H1 (cell line): ENCODE data around the gene C1orf174. TPM values are rescaled to one million over a fixed set of nuclear protein-coding genes. Genes with fewer than 3 reads are reported as not detected.

ENCODE experiments used
- CTCF ChIA-PET: fragments of 300-600 bp; sonication (Branson Sonifier 250); formaldehyde crosslinking; loops from one replicate; lab custom pipeline; 2021; ENCODE audit not compliant: partially characterized antibody; lab: Charles Lee
- POLR2A ChIA-PET: fragments of 300-600 bp; sonication (Branson Sonifier 250); formaldehyde crosslinking; loops from one replicate; lab custom pipeline; 2021; ENCODE audit warnings: inconsistent platforms; ENCODE audit not compliant: partially characterized antibody; lab: Charles Lee
- DNase-seq, 2 experiments: peaks; one replicate each; pipeline versions ENCODE4 v3.0.0 to v3.0.0-alpha.2; 2010 to 2022; ENCODE audit warnings: low spot score in 2 of 2, low read depth in 1 of 2, mixed read lengths in 1 of 2
- FAIRE-seq: peaks from 2 replicates; lab custom pipeline; 2011; peaks lifted over from hg19 to GRCh38; lab: Jason Lieb, UNC
- H2AFZ ChIP-seq: 2 replicates; pipeline ENCODE4 v1.8.1; 2012; ENCODE audit warnings: low read length, inconsistent platforms
- H2AK5ac ChIP-seq: 2 replicates; pipeline ENCODE4 v1.6.1; 2013; ENCODE audit warnings: low read depth, low read length
- H2BK120ac ChIP-seq: replicated peaks from 2 replicates; pipeline ENCODE3; 2013; ENCODE audit warnings: low read depth, low read length, inconsistent platforms
- H2BK12ac ChIP-seq: 2 replicates; pipeline ENCODE4 v1.6.1; 2013; ENCODE audit warnings: low read depth, low read length
- H2BK15ac ChIP-seq: 2 replicates; pipeline ENCODE4 v1.6.1; 2013; ENCODE audit warnings: low read length
- H2BK20ac ChIP-seq: 2 replicates; pipeline ENCODE4 v1.6.1; 2013; ENCODE audit warnings: low read length
- H2BK5ac ChIP-seq: 2 replicates; pipeline ENCODE4 v1.6.1; 2013; ENCODE audit warnings: low read depth, low read length
- H3K14ac ChIP-seq: 2 replicates; pipeline ENCODE4 v1.6.1; 2013; ENCODE audit warnings: inconsistent platforms; ENCODE audit not compliant: insufficient read length
- H3K18ac ChIP-seq: 2 replicates; pipeline ENCODE4 v1.6.1; 2013; ENCODE audit warnings: low read length; ENCODE audit errors: extremely low read depth
- H3K23ac ChIP-seq: 2 replicates; pipeline ENCODE4 v1.6.1; 2013; ENCODE audit warnings: inconsistent platforms; ENCODE audit not compliant: insufficient read length
- H3K23me2 ChIP-seq: 2 replicates; pipeline ENCODE4 v1.6.1; 2013; ENCODE audit warnings: low read depth, low read length
- H3K27ac ChIP-seq: 2 replicates; pipeline ENCODE4 v1.6.1; 2011; ENCODE audit warnings: low read depth, low read length, inconsistent platforms
- H3K27me3 ChIP-seq, 4 experiments: replicated peaks in 1 of 4; 1 replicate in 1 of 4; 2 replicates in 3 of 4; pipeline versions ENCODE4 v1.6.1 to v1.8.1; 2011 to 2013; ENCODE audit warnings: low read length in 3 of 4, mild to moderate bottlenecking in 3 of 4, inconsistent platforms in 2 of 4, mixed read lengths in 2 of 4, moderate library complexity in 1 of 4; ENCODE audit not compliant: control insufficient read depth in 3 of 4, insufficient read depth in 3 of 4; ENCODE audit errors: extremely low read depth in 1 of 4
- H3K36me3 ChIP-seq, 4 experiments: 2 replicates each; pipeline versions ENCODE4 v1.6.1 to v1.8.1; 2011 to 2013; ENCODE audit warnings: mild to moderate bottlenecking in 4 of 4, low read length in 3 of 4, moderate library complexity in 2 of 4, control low read depth in 1 of 4, inconsistent platforms in 1 of 4; ENCODE audit not compliant: insufficient read depth in 4 of 4, control insufficient read depth in 2 of 4
- H3K4ac ChIP-seq: replicated peaks from 2 replicates; pipeline ENCODE3; 2013; ENCODE audit warnings: low read length, low read depth, mixed read lengths, inconsistent platforms; ENCODE audit not compliant: insufficient read length
- H3K4me1 ChIP-seq, 4 experiments: replicated peaks in 1 of 4; 1 replicate in 1 of 4; 2 replicates in 3 of 4; pipeline versions ENCODE4 v1.6.1 to v1.8.1; 2011 to 2013; ENCODE audit warnings: low read length in 3 of 4, inconsistent platforms in 2 of 4, mixed read lengths in 1 of 4; ENCODE audit not compliant: insufficient read depth in 4 of 4, control insufficient read depth in 3 of 4
- H3K4me2 ChIP-seq, 2 experiments: 2 replicates each; pipeline versions ENCODE4 v1.6.1 to v1.8.1; 2011 to 2013; ENCODE audit warnings: low read depth in 2 of 2, low read length in 2 of 2, control low read depth in 1 of 2, inconsistent platforms in 1 of 2, mild to moderate bottlenecking in 1 of 2; ENCODE audit not compliant: insufficient read depth in 1 of 2
- H3K4me3 ChIP-seq, 4 experiments: fragments of 200-600, 300-600 bp in 1 of 4; sonication (generic), shearing (Covaris generic), sonication (Bioruptor Twin) in 1 of 4; 2 replicates each; pipeline versions ENCODE4 v1.5.1 to v1.8.1; 2011 to 2016; ENCODE audit warnings: low read length in 4 of 4, low read depth in 3 of 4, control low read depth in 2 of 4, inconsistent platforms in 2 of 4, mild to moderate bottlenecking in 2 of 4, mixed read lengths in 1 of 4, moderate library complexity in 1 of 4; ENCODE audit not compliant: insufficient read depth in 2 of 4; ENCODE audit errors: extremely low read depth in 1 of 4
- H3K56ac ChIP-seq: replicated peaks from 2 replicates; pipeline ENCODE3; 2013; ENCODE audit warnings: low read depth, mild to moderate bottlenecking, mixed read lengths, low read length, inconsistent platforms; ENCODE audit not compliant: insufficient read length
- H3K79me1 ChIP-seq: 2 replicates; pipeline ENCODE4 v1.6.1; 2013; ENCODE audit warnings: low read depth, low read length, control low read depth
- H3K79me2 ChIP-seq, 2 experiments: 2 replicates each; pipeline versions ENCODE4 v1.6.1 to v1.8.1; 2012 to 2013; ENCODE audit warnings: low read length in 2 of 2, mild to moderate bottlenecking in 2 of 2, inconsistent platforms in 1 of 2; ENCODE audit not compliant: insufficient read depth in 2 of 2, control insufficient read depth in 1 of 2
- H3K9ac ChIP-seq, 4 experiments: replicated peaks in 1 of 4; 1 replicate in 1 of 4; 2 replicates in 3 of 4; pipeline versions ENCODE4 v1.6.1 to v1.8.1; 2011 to 2013; ENCODE audit warnings: low read depth in 3 of 4, low read length in 3 of 4, control low read depth in 2 of 4, mild to moderate bottlenecking in 2 of 4, moderate library complexity in 2 of 4, inconsistent platforms in 1 of 4; ENCODE audit errors: extremely low read depth in 1 of 4
- H3K9me3 ChIP-seq, 2 experiments: 2 replicates each; pipeline versions ENCODE4 v1.6.1 to v1.8.1; 2012 to 2013; ENCODE audit warnings: mild to moderate bottlenecking in 2 of 2, moderate library complexity in 2 of 2, control low read depth in 1 of 2, inconsistent platforms in 1 of 2, low read depth in 1 of 2, low read length in 1 of 2, mixed read lengths in 1 of 2; ENCODE audit not compliant: insufficient read depth in 2 of 2
- H4K20me1 ChIP-seq, 2 experiments: replicated peaks in 1 of 2; 2 replicates each; pipeline versions ENCODE3 to v1.8.1; 2011 to 2013; ENCODE audit warnings: inconsistent platforms in 2 of 2, low read length in 2 of 2, mild to moderate bottlenecking in 1 of 2; ENCODE audit not compliant: insufficient read depth in 2 of 2, control insufficient read depth in 1 of 2
- H4K5ac ChIP-seq: 2 replicates; pipeline ENCODE4 v1.6.1; 2013; ENCODE audit warnings: low read length, low read depth, mixed read lengths, inconsistent platforms; ENCODE audit not compliant: insufficient read length
- H4K8ac ChIP-seq: 2 replicates; pipeline ENCODE4 v1.8.0; 2013; ENCODE audit warnings: mild to moderate bottlenecking, moderate library complexity, low read length, inconsistent platforms; ENCODE audit not compliant: insufficient read depth; ENCODE audit errors: extremely low read depth
- H4K91ac ChIP-seq: replicated peaks from 2 replicates; pipeline ENCODE3; 2013; ENCODE audit warnings: low read length, mixed read lengths, inconsistent platforms; ENCODE audit not compliant: insufficient read length
- CBX5 ChIP-seq: fragments of 300-800, 300-1000 bp; sonication (generic); IDR thresholded peaks from 2 replicates; pipeline ENCODE4 v1.7.1; 2016; ENCODE audit warnings: antibody characterized with exemption, low read length, low read depth
- CBX8 ChIP-seq: fragments of 300-800, 300-1000 bp; sonication (generic); IDR thresholded peaks from 2 replicates; pipeline ENCODE4 v1.7.1; 2016; ENCODE audit warnings: low read depth, low read length, borderline replicate concordance
- CEBPB ChIP-seq: IDR thresholded peaks from 2 replicates; pipeline ENCODE4 v1.6.1; 2012; ENCODE audit warnings: low read depth, low read length
- CTBP2 ChIP-seq: IDR thresholded peaks from 2 replicates; pipeline ENCODE4 v1.7.0; 2011; ENCODE audit warnings: borderline replicate concordance, mild to moderate bottlenecking, moderate library complexity, mixed read lengths, low read length; ENCODE audit not compliant: insufficient read depth, insufficient read length
- NANOG ChIP-seq: IDR thresholded peaks from 2 replicates; pipeline ENCODE4 v1.6.1; 2011; ENCODE audit warnings: low read length, low read depth, mild to moderate bottlenecking, inconsistent platforms; ENCODE audit not compliant: insufficient read depth, poor library complexity, severe bottlenecking
- POU5F1 ChIP-seq: IDR thresholded peaks from 2 replicates; pipeline ENCODE4 v1.6.1; 2011; ENCODE audit warnings: low read depth, mild to moderate bottlenecking, low read length, moderate library complexity
- RNF2 ChIP-seq: fragments of 200-900, 300-1000 bp; sonication (generic); IDR thresholded peaks from 2 replicates; pipeline ENCODE4 v1.7.1; 2016; ENCODE audit warnings: borderline replicate concordance, low read depth, mild to moderate bottlenecking, antibody characterized with exemption, low read length; ENCODE audit not compliant: poor library complexity, severe bottlenecking; ENCODE audit errors: missing control alignments
- WGBS, 2 experiments: shearing (Covaris generic) in 1 of 2; methylation state at CpG; one replicate each; pipeline versions ENCODE4 v1.1.6 to v1.1.7; 2013 to 2015; ENCODE audit warnings: low lambda C conversion rate in 2 of 2, mixed read lengths in 2 of 2, inconsistent platforms in 1 of 2, low coverage in 1 of 2, missing lambda C conversion rate in 1 of 2; ENCODE audit not compliant: insufficient replicate concordance in 2 of 2, insufficient coverage in 1 of 2, insufficient read length in 1 of 2; ENCODE audit errors: extremely low coverage in 1 of 2, missing lambda C conversion rate in 1 of 2; 5-methylcytosine and 5-hydroxymethylcytosine counted together
- polyA plus RNA-seq, 7 experiments: library from polyadenylated mRNA; depleted of rRNA in 3 of 7; stranded (reverse) in 5 of 7; unstranded in 2 of 7; fragments of >200 nt in 5 of 7; fragments of 200-250 nt in 2 of 7; gene quantifications; 1 replicate in 5 of 7; 2 replicates in 1 of 7; 4 replicates in 1 of 7; pipeline versions ENCODE4 v1.2.1 to v1.2.3, GENCODE V29; 2011 to 2013; ENCODE audit warnings: missing spikeins in 2 of 7, mixed read lengths in 2 of 7
- total RNA-seq: library from RNA; stranded (reverse); fragmentation: NEBNext Ultra II Directional; extraction: Animal tissue kit (Norgen Biotek cat#: 25700); gene quantifications from 2 replicates; pipeline ENCODE4 v1.2.1, GENCODE V29; 2021
- TF ChIP-seq, protein P1 (sequence below), 3 experiments: IDR thresholded peaks; 1 replicate in 2 of 3; 2 replicates in 1 of 3; pipeline versions ENCODE4 v1.5.1 to v1.6.1; 2011; ENCODE audit warnings: low read length in 3 of 3, mild to moderate bottlenecking in 3 of 3, inconsistent platforms in 2 of 3, low read depth in 1 of 3, moderate library complexity in 1 of 3; ENCODE audit not compliant: insufficient read depth in 1 of 3; ENCODE audit errors: control extremely low read depth in 1 of 3

The C1orf174 gene
- total and polyA plus RNA-seq, 2 of the 8 experiments (the other 6 are each of a cell fraction or from before 2014, with no cell fraction given) = 28.4 to 32.4 TPM

DNA sequence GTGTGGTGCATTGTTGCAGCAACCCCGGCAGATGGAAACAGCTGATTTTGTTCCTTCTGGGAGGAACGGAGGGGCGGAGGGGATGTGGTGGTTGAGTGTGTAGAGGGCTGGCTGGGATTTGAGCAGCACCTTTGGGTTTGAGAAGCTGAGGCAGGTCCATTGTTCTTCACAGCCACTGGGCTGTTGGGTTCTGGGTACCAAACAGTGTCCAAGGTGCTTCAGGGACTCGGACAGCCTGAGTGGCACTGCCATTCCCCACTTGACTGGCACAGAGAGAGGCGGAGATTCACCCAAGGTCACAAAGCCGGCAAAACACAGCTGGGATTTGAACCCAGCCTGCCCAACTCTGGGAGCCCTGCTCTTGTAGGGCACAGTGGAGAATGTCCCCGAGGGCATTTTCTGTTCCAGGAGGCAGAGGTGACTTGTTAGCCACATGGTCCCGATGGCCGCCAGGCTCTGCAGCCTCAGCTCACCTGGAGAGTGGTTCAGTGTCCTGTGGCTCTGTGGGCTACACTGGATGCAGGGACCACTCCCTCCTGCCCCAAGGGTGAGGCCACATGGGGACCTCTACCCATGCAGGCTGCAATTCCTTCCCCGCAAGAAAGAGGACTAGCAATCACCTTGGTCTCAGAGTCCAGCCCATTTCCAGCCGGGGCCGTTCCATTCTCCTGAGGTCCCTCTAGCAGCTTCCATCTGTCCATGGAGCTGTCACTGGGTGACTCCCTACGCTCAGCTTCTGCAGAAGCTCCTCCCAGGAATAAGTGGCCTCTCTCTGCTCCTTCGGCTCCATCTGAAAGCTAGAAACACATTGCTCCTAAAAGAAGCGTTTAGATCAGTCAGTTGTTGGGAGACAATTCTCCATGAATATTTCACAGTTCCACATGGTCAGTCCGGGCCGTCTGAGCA, 31.2 kb upstream of the C1orf174 start:
- H3K4me2 ChIP-seq = no peak overlapping the region
- no peaks in the 10 kb centered on the region for H3K79me2 ChIP-seq
- H2BK12ac ChIP-seq = no peak overlapping the region
- H3K18ac ChIP-seq = no peak overlapping the region; the same call in 1 of the 2 replicates
- H2BK15ac ChIP-seq = 0 out of 2 replicates have a peak overlapping the region, but pooled peaks have one; percentile 41
- peaks cover 0 to 8% of the 10 kb centered on the region in 2 experiments; a peak in 2 of 4 replicates for H3K9me3 ChIP-seq
- no peaks in the 10 kb centered on the region; a peak in 1 of 8 replicates for H3K36me3 ChIP-seq
- H3K4me1 ChIP-seq = no peaks in the 10 kb centered on the region
- POLR2A ChIA-PET = no interaction called here
- H2BK5ac ChIP-seq = no peak overlapping the region
- peaks cover 16% of the 10 kb centered on the region; the same call in 1 of the 2 replicates for H3K23me2 ChIP-seq
- no peak overlapping the region for H3K56ac ChIP-seq
- no peak overlapping the region for H2AK5ac ChIP-seq
- H3K23ac ChIP-seq = no peak overlapping the region
- H2BK20ac ChIP-seq = no peak overlapping the region
- no peak for DNase-seq
- H4K91ac ChIP-seq = no peak overlapping the region
- H2AFZ ChIP-seq = no peak overlapping the region
- H3K4me3 ChIP-seq = no peak overlapping the region
- CTCF ChIA-PET = no interaction called here
- H3K27ac ChIP-seq = no peak overlapping the region
- no peak overlapping the region; the same call in 1 of the 2 replicates for H4K8ac ChIP-seq
- no peak for FAIRE-seq
- H3K14ac ChIP-seq = no peak overlapping the region
- H3K9ac ChIP-seq = no peak overlapping the region
- TF ChIP-seq NANOG = no peak
- no peak for TF ChIP-seq CEBPB
- TF ChIP-seq CBX8 = no peak
- TF ChIP-seq CBX5 = no peak
- TF ChIP-seq POU5F1 = no peak
- TF ChIP-seq RNF2 = no peak
- TF ChIP-seq CTBP2 = no peak
- TF ChIP-seq, protein P1, sequence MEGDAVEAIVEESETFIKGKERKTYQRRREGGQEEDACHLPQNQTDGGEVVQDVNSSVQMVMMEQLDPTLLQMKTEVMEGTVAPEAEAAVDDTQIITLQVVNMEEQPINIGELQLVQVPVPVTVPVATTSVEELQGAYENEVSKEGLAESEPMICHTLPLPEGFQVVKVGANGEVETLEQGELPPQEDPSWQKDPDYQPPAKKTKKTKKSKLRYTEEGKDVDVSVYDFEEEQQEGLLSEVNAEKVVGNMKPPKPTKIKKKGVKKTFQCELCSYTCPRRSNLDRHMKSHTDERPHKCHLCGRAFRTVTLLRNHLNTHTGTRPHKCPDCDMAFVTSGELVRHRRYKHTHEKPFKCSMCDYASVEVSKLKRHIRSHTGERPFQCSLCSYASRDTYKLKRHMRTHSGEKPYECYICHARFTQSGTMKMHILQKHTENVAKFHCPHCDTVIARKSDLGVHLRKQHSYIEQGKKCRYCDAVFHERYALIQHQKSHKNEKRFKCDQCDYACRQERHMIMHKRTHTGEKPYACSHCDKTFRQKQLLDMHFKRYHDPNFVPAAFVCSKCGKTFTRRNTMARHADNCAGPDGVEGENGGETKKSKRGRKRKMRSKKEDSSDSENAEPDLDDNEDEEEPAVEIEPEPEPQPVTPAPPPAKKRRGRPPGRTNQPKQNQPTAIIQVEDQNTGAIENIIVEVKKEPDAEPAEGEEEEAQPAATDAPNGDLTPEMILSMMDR (IDR thresholded peaks at IDR 0.05; ENCODE audit: control extremely low read depth in 1 of 3, insufficient read depth in 1 of 3, low read depth in 1 of 3, low read length in 3 of 3) = no peak
- H3K4ac ChIP-seq = no peak overlapping the region
- peaks cover 0 to 12% of the 10 kb centered on the region in 2 experiments for H4K20me1 ChIP-seq
- H3K79me1 ChIP-seq = peaks cover 4% of the 10 kb centered on the region; the same call in 1 of the 2 replicates
- no peak overlapping the region for H2BK120ac ChIP-seq
- peaks cover 0 to 8% (median 0%) of the 10 kb centered on the region in 4 experiments; a peak in 1 of 7 replicates for H3K27me3 ChIP-seq
- WGBS, 2 experiments = 91% methylated on average over 17 of the region's 17 CpGs; no CpG with 5 or more reads in 1 of the 2 experiments
- no peak overlapping the region for H4K5ac ChIP-seq
